Stimulated activated effector memory CD8-positive, alpha-beta T cell treated with anti-CD3 and anti-CD28 coated beads, Interleukin-12 subunit alpha, Interleukin-12 subunit beta, amount 100 ng/mL, for 72 hours (primary cell): ENCODE results near the gene CORO2B.

Experiments used
- ATAC-seq: fragments of 150-1000 bp; cut with Tn5 transposase; 2 replicates; pipeline ENCODE4 v1.10.0; 2021
- DNase-seq, 2 donors: peaks; one replicate each; pipeline ENCODE4 v3.0.0; 2021 to 2022; ENCODE audit warnings: low spot score in 2 of 2
- H3K27ac Mint-ChIP-seq: one replicate; pipeline ENCODE4 v1.8.0; 2022; ENCODE audit warnings: mild to moderate bottlenecking, mixed read lengths
- H3K36me3 Mint-ChIP-seq: one replicate; pipeline ENCODE4 v1.8.0; 2022; ENCODE audit warnings: mild to moderate bottlenecking, mixed read lengths
- H3K4me1 Mint-ChIP-seq: one replicate; pipeline ENCODE4 v1.8.0; 2022; ENCODE audit warnings: mixed read lengths
- H3K4me3 Mint-ChIP-seq: one replicate; pipeline ENCODE4 v1.8.0; 2022; ENCODE audit warnings: mild to moderate bottlenecking, mixed read lengths
- H3K9me3 Mint-ChIP-seq: one replicate; pipeline ENCODE4 v1.8.0; 2022; ENCODE audit warnings: mixed read lengths

Gene CORO2B

DNA sequence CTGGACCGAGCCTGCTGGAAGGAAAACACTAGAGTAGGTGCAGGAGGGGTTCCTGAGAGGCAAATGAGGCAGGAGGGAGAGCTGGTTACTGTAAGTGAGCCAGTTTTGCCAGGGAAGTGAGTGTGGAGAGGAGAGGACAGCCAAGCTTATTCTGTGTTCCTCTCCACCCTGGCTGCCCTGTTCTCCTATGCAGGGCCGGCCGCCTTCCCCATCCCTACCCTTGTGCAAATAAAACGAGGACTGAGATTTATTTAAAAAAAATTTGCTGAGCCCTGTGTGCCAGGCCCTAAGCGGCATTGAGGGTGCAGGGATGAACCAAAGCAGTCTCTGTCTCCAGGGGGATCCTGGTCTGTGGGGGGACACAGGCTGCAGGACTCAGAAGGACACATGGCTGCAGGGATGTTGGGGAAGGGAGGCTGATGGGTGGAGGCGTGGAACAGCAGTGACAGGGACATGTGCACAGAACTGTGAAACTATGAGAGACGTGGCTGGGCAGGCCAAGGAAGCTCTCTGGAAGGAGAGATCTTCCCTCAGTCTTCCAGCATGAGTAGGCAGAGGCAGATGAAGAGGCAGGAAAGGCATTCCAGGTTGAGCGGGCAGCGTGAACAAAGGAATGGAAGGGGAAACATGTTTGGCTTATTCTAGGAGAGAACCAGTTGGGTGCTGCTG, 12.1 kb downstream of the CORO2B start:
- Mint-ChIP-seq H3K27ac (no peak overlapping the region), H3K36me3 (no peaks in the 10 kb centered on the region), H3K4me3 (no peak overlapping the region), H3K4me1 (peaks cover 9% of the 10 kb centered on the region), H3K9me3 (no peaks in the 10 kb centered on the region)
- DNase-seq (no peak), ATAC-seq (no peak)

DNA sequence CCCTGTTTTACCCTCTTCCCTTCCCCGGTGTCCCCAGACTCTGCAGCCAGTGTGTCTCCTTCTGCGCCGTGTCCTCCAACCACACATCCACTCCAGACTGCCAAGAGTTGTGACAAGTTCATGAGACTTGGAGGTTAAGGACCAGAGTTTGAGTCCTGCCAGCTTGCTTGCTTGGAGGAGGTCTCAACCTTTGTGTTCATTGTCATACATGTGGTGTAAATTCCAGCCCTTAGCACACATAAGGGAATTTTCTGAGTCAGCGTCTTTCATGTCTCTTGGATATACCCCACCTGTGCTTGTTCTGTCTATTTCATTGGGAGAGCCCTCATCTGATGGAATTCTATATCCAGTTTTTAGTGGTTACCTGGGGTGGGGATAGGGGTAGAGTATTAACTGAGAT, 13.3 kb downstream of the CORO2B start:
- DNase-seq (no peak), ATAC-seq (no peak)
- peaks cover 9% of the 10 kb centered on the region for H3K4me1 Mint-ChIP-seq
- H3K36me3 Mint-ChIP-seq: no peaks in the 10 kb centered on the region
- H3K9me3 Mint-ChIP-seq: no peaks in the 10 kb centered on the region
- no peak overlapping the region for H3K27ac Mint-ChIP-seq
- no peak overlapping the region for H3K4me3 Mint-ChIP-seq

DNA sequence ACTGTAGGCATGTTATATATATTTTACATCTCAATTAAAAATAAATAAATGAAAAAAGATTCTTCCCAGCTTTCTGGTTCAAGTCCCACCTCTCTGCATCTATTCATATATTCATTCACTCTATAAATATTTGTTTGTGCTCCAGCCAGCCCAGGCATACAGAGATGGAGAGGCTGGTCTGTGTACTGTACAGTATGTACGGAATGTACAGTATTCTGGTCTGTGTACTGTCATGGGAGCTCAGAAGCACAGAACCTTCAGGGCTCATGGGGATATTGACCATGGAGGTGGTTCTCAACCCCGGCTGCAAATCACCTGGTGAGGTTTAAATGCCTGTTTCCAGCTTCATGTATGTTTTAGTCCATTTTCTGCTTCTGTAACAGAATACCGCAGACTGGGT, 13.8 kb downstream of the CORO2B start:
- no peak for ATAC-seq
- Mint-ChIP-seq H3K9me3 (no peaks in the 10 kb centered on the region), H3K4me3 (no peak overlapping the region), H3K27ac (no peak overlapping the region), H3K36me3 (no peaks in the 10 kb centered on the region), H3K4me1 (peaks cover 9% of the 10 kb centered on the region)
- no peak for DNase-seq

DNA sequence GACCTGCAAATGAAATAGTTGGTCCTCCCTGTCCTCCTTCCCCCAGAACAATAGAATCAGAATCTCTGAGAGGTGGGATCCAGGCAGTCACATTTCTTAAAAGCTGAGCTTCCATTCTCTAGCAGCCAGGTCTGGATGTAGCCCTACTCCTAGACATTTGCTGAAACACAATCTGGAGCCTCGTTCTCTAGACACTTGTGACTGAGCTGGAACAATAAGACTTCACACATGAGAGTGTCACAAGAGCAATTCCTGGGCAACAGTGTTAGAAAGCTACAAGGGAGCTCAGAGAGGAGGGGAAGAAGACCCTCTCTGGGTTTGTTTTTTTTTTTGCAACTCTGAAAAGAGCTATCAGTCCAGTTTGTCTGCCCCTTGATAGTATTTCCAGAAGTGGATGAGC, 14.5 kb downstream of the CORO2B start:
- Mint-ChIP-seq H3K27ac (no peak overlapping the region), H3K9me3 (no peaks in the 10 kb centered on the region), H3K4me3 (no peak overlapping the region), H3K36me3 (no peaks in the 10 kb centered on the region), H3K4me1 (peaks cover 1% of the 10 kb centered on the region)
- ATAC-seq (no peak), DNase-seq (no peak)

DNA sequence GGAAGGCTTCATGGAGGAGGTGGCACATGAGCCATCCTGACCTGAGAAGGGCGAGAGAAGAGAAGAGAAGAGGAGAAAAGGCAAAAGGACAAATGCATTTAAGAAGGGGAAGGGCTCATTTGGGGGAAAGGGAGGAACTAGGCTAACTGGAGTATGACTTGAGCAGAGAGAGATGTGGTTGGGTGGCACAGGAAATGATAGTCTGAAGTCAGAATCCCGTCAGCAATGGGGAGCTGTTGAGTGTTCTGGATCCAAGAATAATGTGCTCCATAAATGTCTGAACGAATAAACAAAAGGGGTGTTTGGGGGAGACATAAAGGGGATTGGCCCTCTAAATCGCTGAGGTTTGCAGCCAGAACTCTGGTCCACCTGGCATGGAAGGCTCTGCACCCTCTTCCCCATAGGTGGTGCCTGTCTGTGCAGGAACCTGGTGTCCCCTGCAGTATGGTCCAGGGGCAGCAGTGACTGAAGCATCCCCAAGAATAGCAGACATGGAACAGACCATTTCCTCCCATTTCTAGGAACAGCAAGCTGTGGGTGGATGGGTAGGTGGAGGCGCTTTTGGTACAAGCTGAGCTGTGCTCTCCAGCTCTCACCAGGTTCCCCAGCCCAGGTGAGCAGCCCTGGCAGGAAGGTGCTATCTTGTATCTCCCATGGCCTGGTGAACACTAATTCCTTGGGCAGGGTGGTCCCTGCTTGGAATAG, 15.2 kb downstream of the CORO2B start:
- H3K9me3 Mint-ChIP-seq: no peaks in the 10 kb centered on the region
- H3K4me3 Mint-ChIP-seq: no peak overlapping the region
- ATAC-seq: no peak
- no peak overlapping the region for H3K27ac Mint-ChIP-seq
- no peaks in the 10 kb centered on the region for H3K36me3 Mint-ChIP-seq
- H3K4me1 Mint-ChIP-seq: no peaks in the 10 kb centered on the region
- DNase-seq: no peak

DNA sequence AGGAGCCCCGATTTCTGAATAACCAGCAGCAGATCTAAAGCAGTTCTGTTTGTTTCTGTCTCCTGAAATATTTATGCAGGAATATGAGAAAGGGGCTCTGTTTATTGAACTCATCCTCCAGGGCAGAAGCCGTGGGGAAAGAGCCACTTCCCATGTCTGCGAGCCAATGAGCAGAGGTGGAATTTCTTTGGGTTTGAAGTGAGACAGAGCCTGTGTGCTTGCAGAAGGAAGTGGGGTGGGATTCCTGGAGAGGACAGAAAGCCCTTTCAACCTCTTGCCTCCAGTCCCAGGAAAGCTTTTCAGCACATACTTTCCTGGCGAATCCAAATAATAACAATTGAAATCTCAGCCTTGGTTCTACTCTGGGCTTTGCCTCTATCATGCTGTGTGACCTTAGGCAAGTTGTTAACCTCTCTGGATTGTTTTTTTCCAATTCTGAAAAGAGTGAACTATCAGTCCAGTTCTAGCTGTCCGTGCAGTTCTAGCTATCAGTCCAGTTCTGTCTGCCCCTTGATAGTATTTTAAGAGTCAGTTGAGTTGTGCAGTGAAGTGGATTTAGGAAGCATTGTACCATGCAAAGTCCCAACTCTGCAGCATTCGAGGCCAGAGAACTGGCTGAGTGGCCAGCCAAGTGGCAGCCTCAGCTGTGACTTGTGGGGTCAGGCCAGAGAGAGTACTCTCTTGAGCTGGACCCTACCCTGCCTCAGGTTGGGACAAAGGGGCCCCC, 15.9 kb downstream of the CORO2B start:
- Mint-ChIP-seq H3K4me3 (no peak overlapping the region), H3K9me3 (no peaks in the 10 kb centered on the region), H3K27ac (no peak overlapping the region), H3K36me3 (no peaks in the 10 kb centered on the region), H3K4me1 (no peaks in the 10 kb centered on the region)
- ATAC-seq (no peak), DNase-seq (no peak)

DNA sequence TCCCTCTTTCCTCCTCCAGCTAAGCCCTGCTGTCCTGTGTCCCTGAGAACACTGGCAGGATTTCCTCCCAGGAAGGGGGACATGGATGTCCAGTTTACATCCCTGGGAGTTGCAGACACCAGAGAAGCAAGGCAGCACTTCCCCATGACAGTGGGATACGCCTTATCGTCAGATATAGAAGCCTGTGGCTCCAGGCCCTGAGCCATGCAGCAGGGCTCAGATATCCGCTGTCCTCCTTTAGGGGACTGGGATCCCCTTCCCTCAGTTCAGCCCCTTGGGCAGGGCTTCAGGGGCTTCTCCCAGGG, 16.4 kb downstream of the CORO2B start:
- Mint-ChIP-seq H3K4me3 (no peak overlapping the region), H3K9me3 (no peaks in the 10 kb centered on the region), H3K4me1 (no peaks in the 10 kb centered on the region), H3K27ac (no peak overlapping the region), H3K36me3 (no peaks in the 10 kb centered on the region)
- DNase-seq (no peak), ATAC-seq (no peak)

DNA sequence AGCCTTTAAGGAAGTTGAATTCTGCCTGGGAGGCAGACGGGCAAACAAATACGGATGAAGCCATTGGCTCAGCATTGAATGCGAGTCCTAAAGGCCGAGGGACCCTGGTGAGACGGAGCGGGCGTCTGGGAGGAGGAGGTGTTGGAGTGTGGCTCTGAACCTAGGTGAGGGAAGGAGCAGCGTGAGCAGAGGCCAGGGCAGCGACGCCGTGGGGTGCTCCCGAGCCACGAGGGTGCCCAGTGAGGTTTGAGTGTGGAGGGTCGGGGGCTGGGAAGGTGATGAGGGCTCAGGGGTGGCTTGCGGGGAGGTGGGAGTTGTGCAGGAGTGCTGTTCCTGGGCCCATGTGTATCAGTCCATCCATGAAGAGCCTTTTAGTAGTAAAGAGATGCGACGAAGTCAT, 17.0 kb downstream of the CORO2B start:
- Mint-ChIP-seq H3K36me3 (no peaks in the 10 kb centered on the region), H3K27ac (no peak overlapping the region), H3K4me3 (no peak overlapping the region), H3K4me1 (no peaks in the 10 kb centered on the region), H3K9me3 (no peaks in the 10 kb centered on the region)
- no peak for DNase-seq
- no peak for ATAC-seq

DNA sequence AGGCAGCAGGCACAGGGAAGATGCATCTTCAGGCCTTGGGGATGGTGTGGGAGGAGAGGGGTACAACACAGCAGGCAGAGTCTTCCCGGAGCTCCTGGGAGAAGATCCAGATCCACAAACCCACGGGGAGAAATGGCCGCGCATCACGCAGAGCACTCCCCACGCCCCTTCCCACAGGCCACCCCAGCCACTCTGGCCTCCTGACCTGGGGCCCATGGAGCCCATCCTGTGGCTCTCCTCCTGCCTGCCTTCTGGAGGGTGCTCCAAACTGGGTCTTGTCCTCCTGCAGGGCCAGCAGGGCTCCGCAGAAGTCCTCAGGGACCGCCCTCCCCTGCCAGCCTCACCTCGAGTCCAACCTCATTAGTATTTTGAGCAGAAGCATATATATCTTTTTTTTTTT, 17.9 kb downstream of the CORO2B start:
- DNase-seq (no peak), ATAC-seq (no peak)
- Mint-ChIP-seq H3K9me3 (no peaks in the 10 kb centered on the region), H3K4me1 (no peaks in the 10 kb centered on the region), H3K27ac (no peak overlapping the region), H3K36me3 (no peaks in the 10 kb centered on the region), H3K4me3 (no peak overlapping the region)

DNA sequence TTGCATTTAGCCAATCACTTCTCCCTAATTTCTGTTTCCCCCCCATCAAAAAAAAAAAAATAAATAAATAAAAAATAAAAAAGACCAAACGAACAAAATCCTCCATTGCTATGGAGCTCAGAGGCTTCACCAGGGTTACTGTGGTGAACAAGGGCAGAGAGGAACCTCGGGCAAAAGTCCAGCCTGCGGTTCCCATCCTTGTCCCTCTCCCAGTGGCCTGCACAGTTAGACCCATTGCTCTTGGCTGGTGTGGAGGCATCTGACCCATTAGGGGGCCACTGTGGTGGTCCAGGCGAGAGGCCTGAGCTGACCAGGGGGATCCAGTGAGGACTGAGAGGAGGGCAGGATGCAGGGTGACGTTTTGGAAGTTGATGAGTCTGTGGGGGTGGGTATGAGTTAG, 18.8 kb downstream of the CORO2B start:
- Mint-ChIP-seq H3K27ac (no peak overlapping the region), H3K36me3 (no peaks in the 10 kb centered on the region), H3K4me3 (no peak overlapping the region), H3K4me1 (no peaks in the 10 kb centered on the region), H3K9me3 (no peaks in the 10 kb centered on the region)
- ATAC-seq (no peak), DNase-seq (no peak)

DNA sequence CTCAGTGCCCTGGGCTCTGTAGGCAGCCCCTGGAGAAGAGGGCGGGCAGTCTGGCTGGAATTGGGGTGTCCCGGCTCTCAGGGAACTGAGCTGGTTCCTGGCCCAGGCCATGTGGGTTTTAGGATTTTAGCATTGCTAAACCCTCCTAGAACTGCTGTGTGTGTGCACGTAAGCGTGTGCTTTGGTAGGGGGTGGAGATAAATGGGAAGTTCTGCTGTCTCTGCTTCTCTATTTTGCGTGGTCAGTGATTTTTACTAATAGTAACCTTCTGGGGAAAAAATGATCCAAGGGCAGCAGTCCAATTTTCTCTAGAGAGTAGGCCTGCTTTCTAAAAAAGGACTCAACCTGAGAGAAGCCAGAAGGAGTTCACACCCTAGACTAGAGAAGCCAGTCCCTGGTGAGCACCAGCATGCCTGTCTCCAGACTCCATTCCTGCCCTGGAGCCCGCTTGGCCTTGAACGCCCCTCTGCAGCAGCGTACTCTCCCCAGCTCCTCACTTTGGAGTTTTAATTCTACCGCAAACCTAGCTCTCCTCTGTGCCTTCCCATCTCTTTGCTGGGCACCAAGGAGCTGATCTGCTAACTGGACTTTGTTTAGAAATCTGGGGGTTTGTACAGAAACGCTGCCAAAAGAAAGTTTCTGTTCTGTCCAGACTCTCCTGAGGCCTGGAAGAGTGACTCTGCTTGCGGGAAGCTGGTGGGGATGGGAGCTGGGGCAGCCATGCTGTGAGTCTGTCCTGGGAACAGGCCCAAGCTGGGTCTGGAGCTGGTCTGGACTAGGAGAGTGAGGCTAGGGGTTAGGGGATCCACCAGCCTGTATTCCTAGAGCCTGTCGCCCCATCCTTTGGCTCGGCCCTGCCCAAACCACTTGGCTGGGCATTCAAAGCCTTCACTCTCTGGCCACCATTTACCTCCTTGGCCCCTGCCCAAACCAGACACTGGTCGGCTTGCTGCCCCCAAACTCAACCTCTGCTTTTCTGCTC, 19.7 kb downstream of the CORO2B start:
- Mint-ChIP-seq H3K36me3 (no peaks in the 10 kb centered on the region), H3K9me3 (no peaks in the 10 kb centered on the region), H3K4me3 (no peak overlapping the region), H3K27ac (no peak overlapping the region), H3K4me1 (no peaks in the 10 kb centered on the region)
- ATAC-seq (no peak), DNase-seq (no peak)

DNA sequence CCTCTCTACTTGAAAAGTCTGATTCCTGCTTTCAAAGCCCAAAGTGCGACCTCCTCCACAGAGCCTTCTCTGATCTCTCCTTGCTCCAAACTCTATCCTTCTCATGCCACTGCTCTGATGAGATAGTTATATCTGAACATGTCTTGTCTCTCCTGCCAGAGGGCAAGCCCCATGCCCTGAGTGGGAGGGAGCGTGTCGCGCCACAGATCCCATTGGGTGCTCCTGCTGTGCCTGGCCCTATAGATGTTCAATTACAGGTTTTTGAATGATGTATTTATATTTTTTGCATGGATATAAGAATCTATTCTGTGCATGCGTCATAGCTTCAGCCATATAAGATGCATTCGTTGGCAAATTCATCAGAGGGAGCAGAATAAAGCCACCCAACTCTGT, 20.4 kb downstream of the CORO2B start:
- H3K9me3 Mint-ChIP-seq: no peaks in the 10 kb centered on the region
- H3K4me3 Mint-ChIP-seq: no peak overlapping the region
- no peak for DNase-seq
- H3K4me1 Mint-ChIP-seq: no peaks in the 10 kb centered on the region
- no peak overlapping the region for H3K27ac Mint-ChIP-seq
- no peaks in the 10 kb centered on the region for H3K36me3 Mint-ChIP-seq
- no peak for ATAC-seq

DNA sequence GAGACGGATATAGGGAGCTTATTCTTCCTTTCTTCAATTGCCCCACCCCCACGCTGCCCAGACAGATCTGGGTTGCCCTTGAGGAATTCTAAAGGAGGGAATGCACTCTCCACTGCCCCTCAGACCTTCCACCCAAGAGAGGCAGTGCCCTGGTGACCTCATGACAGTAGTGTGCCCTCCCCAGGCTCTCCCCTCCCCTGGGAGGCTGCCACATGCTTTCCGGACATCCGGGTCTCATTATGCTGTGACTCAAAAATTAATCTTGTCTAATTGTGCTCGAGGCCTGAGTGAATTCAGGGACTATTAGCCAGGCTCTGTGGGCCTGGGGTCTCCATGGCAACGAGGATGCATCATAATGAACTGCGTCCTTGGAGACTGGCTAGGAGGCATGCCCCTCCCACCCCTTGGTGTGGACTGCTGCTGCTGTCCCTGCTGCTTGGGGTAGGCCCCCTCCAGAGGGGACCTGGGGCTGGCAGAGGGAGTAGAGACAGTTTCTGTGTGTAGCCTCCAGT, 20.8 kb downstream of the CORO2B start:
- H3K4me1 Mint-ChIP-seq: no peaks in the 10 kb centered on the region

DNA sequence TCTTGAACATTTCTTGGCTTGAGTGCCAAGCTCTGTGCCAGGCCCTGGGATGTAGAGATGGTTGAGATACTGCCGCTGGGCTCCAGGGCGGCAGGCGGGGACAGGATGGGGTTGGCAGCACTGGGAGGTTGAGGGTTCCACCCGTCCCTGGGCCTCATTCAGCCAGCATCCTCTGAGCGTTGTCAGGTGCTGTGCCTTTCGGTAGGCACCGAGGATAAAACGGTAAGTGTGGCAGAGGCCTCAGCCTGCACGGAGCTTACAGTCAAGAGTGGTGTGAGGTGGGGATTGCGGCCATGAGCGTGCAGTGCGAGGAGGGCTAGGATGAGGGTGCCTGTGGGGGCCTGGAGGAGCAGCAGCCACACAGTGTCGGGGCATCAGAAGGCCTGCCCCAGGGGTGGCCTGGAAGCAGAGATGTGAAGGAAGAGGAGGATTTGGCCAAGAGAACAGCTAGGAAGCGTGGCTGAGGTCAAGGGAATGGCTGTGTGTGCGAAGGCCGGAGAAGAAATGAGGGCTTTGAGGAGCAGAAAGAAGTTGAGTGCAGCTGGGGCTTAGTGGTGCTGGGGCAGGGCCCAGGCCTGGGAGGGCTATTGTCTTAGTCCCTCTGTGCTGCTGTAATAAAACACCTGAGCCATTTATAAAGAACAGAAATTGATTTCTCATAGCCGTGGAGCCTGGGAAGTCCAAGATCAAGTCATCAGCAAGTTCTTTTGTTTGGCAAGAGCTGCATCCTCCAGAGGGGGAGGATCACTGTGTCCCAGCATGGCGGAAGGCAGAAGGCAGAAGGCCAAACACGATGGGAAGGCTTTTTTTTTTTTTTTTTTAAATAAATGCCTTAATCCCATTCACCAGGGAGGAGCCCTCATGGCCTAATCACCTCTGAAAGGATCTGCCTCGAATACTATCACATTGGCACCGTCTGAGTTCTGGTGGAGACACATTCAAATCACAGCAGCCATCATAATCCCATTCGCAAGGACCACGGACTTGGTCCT, 22.7 kb downstream of the CORO2B start:
- DNase-seq (no peak), ATAC-seq (no peak)
- Mint-ChIP-seq H3K27ac (no peak overlapping the region), H3K4me3 (no peak overlapping the region), H3K4me1 (no peaks in the 10 kb centered on the region), H3K9me3 (no peaks in the 10 kb centered on the region), H3K36me3 (no peaks in the 10 kb centered on the region)

More for the DNA sequence above, 20.8 kb downstream of the CORO2B start:
- H3K27ac Mint-ChIP-seq: no peak overlapping the region
- no peak for DNase-seq
- H3K9me3 Mint-ChIP-seq: no peaks in the 10 kb centered on the region
- no peaks in the 10 kb centered on the region for H3K36me3 Mint-ChIP-seq
- ATAC-seq: no peak
- H3K4me3 Mint-ChIP-seq: no peak overlapping the region
